ENCODE data around the gene UGT1A7. TPM values are rescaled to one million over a fixed set of nuclear protein-coding genes. Genes with fewer than 3 reads are reported as not detected.
"Not testable (repeated sequence)": the region's sequence is repeated elsewhere in the genome, so short reads cannot be mapped to it uniquely, and the experiment has no call there.

The UGT1A7 gene
- total and polyA plus RNA-seq, 9 of the 15 experiments (the other 6 are each of a cell fraction or from before 2014, with no cell fraction given): not detected

DNA sequence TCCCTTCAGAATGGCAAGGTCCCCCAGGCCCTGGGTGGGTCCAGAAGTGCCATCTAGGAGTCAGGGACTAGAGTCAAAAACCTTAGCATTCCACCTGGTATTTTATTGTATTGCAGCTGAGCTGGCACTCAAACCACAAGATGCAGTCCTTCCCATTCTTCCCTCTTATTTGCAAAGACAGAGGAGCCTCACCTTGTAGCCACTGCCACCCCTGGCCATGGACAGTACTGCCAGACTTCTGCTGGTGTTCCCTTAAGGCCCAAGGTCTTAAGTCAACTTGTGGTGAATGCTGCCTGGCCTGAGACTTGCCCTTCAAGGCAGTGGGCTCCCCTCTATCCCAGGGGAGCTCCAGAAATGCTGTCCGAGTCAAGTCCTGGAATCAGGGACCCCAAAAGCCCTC, 38.6 kb upstream of the UGT1A7 start:
- Histone ChIP-seq H3K27me3 (ENCODE audit: control insufficient read depth in 2 of 2, insufficient read depth in 2 of 2, low read length in 2 of 2) (no peaks in the 10 kb centered on the region), H3K79me2 (ENCODE audit: control insufficient read depth, insufficient read depth, low read length) (no peaks in the 10 kb centered on the region), H3K36me3 (ENCODE audit: control insufficient read depth, insufficient read depth, low read length) (no peaks in the 10 kb centered on the region), H3K9ac (ENCODE audit: insufficient read depth in 1 of 2, low read depth in 2 of 2, low read length in 2 of 2) (no peak overlapping the region), H3K9me3 (replicated peaks; ENCODE audit: control insufficient read depth, insufficient read depth, low read depth, low read length) (no peaks in the 10 kb centered on the region), H2AFZ (ENCODE audit: low read depth, low read length) (no peak overlapping the region), H3K9me1 (ENCODE audit: control insufficient read depth, insufficient read depth, low read length) (no peaks in the 10 kb centered on the region), H3K4me1 (replicated peaks in 1 of 2; ENCODE audit: control insufficient read depth in 2 of 2, insufficient read depth in 2 of 2, low read length in 2 of 2) (no peaks in the 10 kb centered on the region), H3K27ac (ENCODE audit: extremely low read depth, low read depth, low read length) (no peak overlapping the region), H3K4me2 (ENCODE audit: insufficient read depth, low read length) (no peak overlapping the region), H4K20me1 (replicated peaks; ENCODE audit: control insufficient read depth, insufficient read depth, low read length) (no peaks in the 10 kb centered on the region), H3K4me3 (no peak overlapping the region)
- FAIRE-seq (no peak), ATAC-seq (no peak), DNase-seq (ENCODE audit: extremely low read depth in 1 of 4, low spot score in 3 of 4) (peak in 1 of 4 experiments; percentile 2)
- 0% methylated on average over 1 of the region's 1 CpG for WGBS (ENCODE audit: insufficient coverage, low coverage, missing lambda C conversion rate)
- in situ Hi-C loops (cut with MboI): no loop called here
- no TSS peak for BruUV-seq (replicated peaks)
- intact Hi-C loops (cut with micrococcal nuclease): no loop called here
- ChIA-PET CTCF (ENCODE audit: low intra/inter-chr PET ratio) (no interaction called here), POLR2A (no interaction called here)
- TF ChIP-seq SRSF7 (optimal IDR thresholded peaks at IDR 0.05; ENCODE audit: low read depth, low read length) (no peak), CEBPG (CRISPR knock-in tag; IDR thresholded peaks at IDR 0.05) (no peak), CEBPG (tag; conservative IDR thresholded peaks at IDR 0.05 in 1 of 2, IDR thresholded peaks at IDR 0.05 in 1 of 2) (no peak), GTF2F1 (IDR thresholded peaks at IDR 0.05; ENCODE audit: low read depth, low read length) (no peak), ZKSCAN3 (CRISPR knock-in tag; IDR thresholded peaks at IDR 0.05) (no peak), RBFOX2 (IDR thresholded peaks at IDR 0.05; ENCODE audit: low read depth, low read length) (no peak), ZNF408 (CRISPR knock-in tag; IDR thresholded peaks at IDR 0.05; ENCODE audit: low read depth) (no peak), ZNF79 (CRISPR knock-in tag; IDR thresholded peaks at IDR 0.05; ENCODE audit: low read depth) (no peak)

DNA sequence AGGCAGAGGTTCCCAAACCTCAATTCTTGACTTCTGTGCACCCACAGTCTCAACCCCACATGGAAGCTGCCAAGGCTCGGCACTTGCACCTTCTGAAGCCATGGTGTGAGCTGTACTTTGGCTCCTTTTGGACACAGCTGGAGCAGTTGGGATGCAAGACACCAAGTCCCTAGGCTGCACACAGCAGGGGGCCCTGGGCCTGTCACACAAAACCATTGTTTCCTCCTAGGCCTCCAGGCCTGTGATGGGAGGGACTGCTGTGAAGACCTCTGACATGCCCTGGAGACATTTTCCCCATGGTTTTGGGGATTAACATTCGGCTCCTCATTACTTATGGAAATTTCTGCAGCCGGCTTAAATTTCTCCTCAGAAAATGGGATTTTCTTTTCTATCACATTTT, 35.7 kb upstream of the UGT1A7 start:
- 0% methylated on average over 1 of the region's 3 CpGs for WGBS (ENCODE audit: insufficient coverage, low coverage, missing lambda C conversion rate)
- DNase-seq (ENCODE audit: extremely low read depth in 1 of 4, low spot score in 3 of 4); H3K79me2 ChIP-seq (ENCODE audit: control insufficient read depth, insufficient read depth, low read length); POLR2A ChIA-PET; H3K9me3 ChIP-seq (replicated peaks; ENCODE audit: control insufficient read depth, insufficient read depth, low read depth, low read length); H2AFZ ChIP-seq (ENCODE audit: low read depth, low read length); H3K36me3 ChIP-seq (ENCODE audit: control insufficient read depth, insufficient read depth, low read length); ATAC-seq; BruUV-seq (replicated peaks); H3K9me1 ChIP-seq (ENCODE audit: control insufficient read depth, insufficient read depth, low read length); H3K4me1 ChIP-seq (replicated peaks in 1 of 2; ENCODE audit: control insufficient read depth in 2 of 2, insufficient read depth in 2 of 2, low read length in 2 of 2); FAIRE-seq; H3K27ac ChIP-seq (ENCODE audit: extremely low read depth, low read depth, low read length); H3K4me3 ChIP-seq; H3K9ac ChIP-seq (ENCODE audit: insufficient read depth in 1 of 2, low read depth in 2 of 2, low read length in 2 of 2); H3K27me3 ChIP-seq (ENCODE audit: control insufficient read depth in 2 of 2, insufficient read depth in 2 of 2, low read length in 2 of 2); H3K4me2 ChIP-seq (ENCODE audit: insufficient read depth, low read length); in situ Hi-C loops (cut with MboI); H4K20me1 ChIP-seq (replicated peaks; ENCODE audit: control insufficient read depth, insufficient read depth, low read length); intact Hi-C loops (cut with micrococcal nuclease); CTCF ChIA-PET (ENCODE audit: low intra/inter-chr PET ratio): not testable (repeated sequence)
- peak; percentile 61 for TF ChIP-seq ZFP36 (IDR thresholded peaks at IDR 0.05; ENCODE audit: low read depth, low read length, partially characterized antibody)
